Fibroblast of pulmonary artery (primary cell): Measurements from ENCODE around the gene DENND1C.

ENCODE experiments used
- DNase-seq: peaks from one replicate; pipeline ENCODE4 v3.0.0-alpha.2; 2010; ENCODE audit warnings: low read depth
- H3K4me3 ChIP-seq: replicated peaks from 2 replicates; pipeline ENCODE4 v1.5.1; 2011; ENCODE audit warnings: low read depth, mild to moderate bottlenecking, control low read depth, low read length, moderate library complexity
- CTCF ChIP-seq: IDR thresholded peaks from 2 replicates; pipeline ENCODE4 v1.5.1; 2011; ENCODE audit warnings: mild to moderate bottlenecking, control low read depth, low read length, inconsistent platforms; ENCODE audit errors: missing control alignments

The DENND1C gene

DNA sequence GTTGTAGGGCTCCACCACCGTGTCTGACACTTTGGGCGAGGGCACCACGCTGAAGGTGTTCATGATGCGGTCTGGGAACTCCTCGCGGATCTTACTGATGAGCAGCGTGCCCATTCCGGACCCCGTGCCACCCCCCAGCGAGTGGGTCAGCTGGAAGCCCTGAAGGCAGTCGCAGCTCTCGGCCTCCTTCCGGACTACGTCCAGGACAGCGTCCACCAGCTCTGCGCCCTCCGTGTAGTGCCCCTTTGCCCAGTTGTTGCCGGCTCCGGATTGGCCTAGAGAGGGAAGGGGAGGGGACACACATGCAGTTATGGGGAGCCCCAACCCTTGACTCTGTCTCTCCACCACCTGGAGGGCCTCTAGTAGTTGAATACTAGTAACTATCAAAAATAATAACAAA, 14.4 kb upstream of the DENND1C start:
- no peak overlapping the region for H3K4me3 ChIP-seq
- no peak for DNase-seq
- no peak for TF ChIP-seq CTCF

DNA sequence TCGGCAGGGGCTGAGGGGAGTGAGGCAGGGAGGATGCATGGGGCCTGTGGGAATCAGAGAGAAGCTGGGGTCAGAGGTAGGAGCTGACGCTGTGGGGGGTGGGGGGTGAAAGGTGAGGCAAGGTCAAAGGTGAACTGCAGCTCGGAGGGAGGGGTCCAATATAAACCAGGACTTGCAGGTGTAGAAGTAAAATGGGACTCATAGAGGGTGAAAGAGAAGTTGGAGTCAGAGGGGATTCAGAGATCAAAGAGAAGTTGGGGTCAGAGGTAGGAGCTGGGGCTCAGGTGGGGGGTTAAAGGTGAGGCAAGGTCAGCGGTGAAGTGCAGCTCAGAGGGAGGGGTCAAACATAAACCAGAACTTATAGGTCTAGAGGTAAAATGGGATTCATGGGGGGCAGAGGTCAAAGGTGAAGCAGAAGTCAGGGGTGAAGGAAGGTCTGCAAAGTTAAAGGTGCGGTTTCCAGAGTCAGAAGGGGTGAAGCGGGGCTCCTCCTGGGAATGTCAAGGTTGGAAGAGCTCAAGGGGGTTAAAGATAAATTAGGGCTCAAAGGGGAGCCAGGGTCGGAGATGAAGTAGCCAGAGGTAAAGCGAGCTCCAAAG, 12.9 kb upstream of the DENND1C start:
- DNase-seq, result no peak
- TF ChIP-seq CTCF, result no peak
- no peak overlapping the region for H3K4me3 ChIP-seq

- no peak overlapping the region for H3K4me3 ChIP-seq
- no peak for DNase-seq
- TF ChIP-seq CTCF, result no peak
Observed at GRCh38 chr19:6491802-6492592, 10.4 kb upstream of the DENND1C start.

GRCh38 chr19:6490134-6490533, 8.5 kb upstream of the DENND1C start:
- H3K4me3 ChIP-seq, result no peak overlapping the region
- no peak for DNase-seq
- no peak for TF ChIP-seq CTCF

DNA sequence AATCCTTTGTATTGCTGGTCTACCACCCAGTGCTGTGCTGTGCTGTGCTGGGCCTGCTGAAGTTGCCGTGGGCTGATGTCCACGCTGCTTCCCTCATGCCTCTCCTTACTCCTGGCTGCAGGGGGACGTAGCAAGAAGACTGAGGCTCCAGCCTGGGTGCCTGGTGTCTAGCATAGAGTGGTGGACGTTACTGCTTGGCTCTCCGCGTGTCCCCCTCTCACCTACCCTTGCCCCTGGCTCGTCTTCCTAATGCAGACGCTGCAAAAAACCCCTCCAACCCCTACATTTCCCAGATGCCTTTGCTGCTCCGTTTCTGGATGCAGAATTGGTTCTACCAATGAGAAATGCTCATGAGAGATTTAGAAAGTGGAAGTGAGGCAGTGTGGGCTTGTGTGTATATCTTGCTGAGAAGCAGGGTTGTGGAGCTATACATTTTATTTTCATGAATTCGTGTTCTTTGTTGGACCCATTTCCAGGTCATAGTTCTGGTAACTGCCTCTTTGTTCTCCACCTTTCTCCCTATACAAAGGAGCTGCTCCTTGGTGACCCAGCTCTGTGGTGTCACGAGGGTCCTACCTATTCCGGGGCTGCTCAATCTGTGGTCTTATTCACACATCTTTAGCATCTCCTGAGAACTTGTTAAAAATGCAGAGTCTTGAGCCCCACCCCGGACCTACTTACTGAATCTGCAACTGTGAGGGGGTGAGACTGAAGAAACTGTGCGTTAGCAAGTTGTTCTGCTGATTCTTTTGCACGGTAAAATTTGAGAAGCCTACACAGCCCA, 7.9 kb upstream of the DENND1C start:
- H3K4me3 ChIP-seq, result no peak overlapping the region
- TF ChIP-seq CTCF, result no peak

GRCh38 chr19:6484831-6485230, 3.2 kb upstream of the DENND1C start:
- no peak for TF ChIP-seq CTCF
- no peak overlapping the region for H3K4me3 ChIP-seq
- no peak for DNase-seq

More for the DNA sequence above, 7.9 kb upstream of the DENND1C start:
- DNase-seq, result no peak
